COR-L47 (cell line): Measurements from ENCODE around the gene DKKL1.

ENCODE experiments used
- DNase-seq: peaks from one replicate; lab custom pipeline; 2025; lab: John Stamatoyannopoulos, UW

The DKKL1 gene

DNA sequence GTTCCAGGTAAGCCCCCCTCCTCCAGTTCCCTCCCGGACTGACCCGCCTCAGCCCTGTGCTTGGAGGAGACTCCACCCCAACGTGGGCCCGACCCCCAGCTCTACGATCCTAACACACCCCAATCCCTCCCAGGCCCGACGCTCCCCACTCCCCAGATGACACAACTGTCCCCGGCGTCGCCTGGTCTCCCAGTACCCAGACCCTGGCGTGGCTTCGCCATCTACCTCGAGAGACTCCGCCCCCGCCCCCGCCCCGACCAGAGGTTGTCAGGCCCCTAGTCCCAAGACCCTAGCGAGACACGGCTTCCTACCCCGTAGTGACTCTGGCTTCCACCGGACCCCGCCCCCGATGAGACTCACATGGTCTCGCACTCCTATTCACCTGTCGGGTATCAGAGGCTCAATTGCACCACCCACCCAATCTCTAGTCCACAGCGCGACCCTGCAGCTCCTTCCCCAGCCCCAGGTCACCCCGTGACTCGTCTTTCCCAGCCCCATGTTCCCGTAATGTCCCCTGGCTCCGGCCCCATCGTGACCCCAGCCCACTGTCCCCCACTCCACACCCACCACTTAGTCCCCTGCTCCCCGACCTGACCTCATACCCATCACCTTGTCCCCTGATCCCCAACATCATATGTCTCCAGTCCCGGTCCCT lies 25.5 kb upstream of the DKKL1 start:
- DNase-seq, result no peak

DNA sequence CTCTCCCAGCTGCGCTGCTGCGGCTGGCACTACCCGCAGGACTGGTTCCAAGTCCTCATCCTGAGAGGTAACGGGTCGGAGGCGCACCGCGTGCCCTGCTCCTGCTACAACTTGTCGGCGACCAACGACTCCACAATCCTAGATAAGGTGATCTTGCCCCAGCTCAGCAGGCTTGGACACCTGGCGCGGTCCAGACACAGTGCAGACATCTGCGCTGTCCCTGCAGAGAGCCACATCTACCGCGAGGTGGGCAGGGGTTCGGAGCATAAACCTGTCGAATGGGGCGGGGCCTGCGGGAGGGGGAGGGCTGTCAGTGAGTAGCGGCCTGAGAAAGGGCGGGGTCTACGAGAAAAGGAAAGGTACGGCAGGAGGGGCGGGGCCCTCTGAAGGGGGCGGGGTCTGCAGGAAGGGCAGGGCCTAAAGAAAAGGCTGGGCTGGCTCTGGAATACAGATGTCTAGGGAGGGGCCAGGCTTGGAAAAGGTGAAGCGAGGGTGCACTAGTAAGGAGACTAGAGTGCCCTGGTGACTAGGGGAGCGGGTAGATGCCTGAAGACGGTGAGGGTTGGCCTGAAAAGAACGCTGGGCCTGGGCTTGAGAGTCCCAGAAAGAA lies 24.9 kb upstream of the DKKL1 start:
- no peak for DNase-seq

DNA sequence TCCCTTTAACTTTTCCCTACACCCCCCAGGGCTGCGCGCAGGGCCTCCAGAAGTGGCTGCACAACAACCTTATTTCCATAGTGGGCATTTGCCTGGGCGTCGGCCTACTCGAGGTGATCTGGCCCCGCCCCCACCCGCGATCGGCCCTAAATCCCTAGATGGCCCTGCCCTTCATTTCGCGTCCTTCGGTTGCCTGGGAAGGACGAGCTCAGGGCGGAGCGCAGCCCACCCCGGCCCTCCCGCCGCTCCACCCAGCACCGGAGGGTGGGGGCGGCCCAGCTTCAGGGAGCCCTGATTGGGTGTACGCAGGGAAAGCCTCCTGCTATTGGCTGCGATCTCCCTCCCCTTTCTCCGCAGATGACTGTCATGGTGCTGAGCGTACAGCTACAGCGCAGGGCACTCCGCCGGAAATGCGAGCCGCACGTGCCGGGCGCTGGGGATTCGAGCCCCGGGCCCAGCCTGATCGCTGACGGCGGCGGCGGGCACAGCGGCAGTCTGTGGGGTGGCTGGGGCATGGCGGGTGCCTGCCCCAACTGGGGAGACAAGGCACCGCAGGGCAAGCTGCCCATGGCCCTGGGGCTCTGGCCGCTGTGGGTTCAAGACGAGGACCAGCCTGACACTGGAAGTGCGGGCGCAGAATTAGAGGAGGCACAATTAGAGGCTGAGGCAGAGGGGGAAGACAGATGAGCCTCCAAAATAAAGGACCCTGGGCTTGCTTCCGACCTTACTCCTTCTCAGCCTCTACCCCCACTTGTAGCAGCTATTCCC lies 24.2 kb upstream of the DKKL1 start:
- no peak for DNase-seq

DNA sequence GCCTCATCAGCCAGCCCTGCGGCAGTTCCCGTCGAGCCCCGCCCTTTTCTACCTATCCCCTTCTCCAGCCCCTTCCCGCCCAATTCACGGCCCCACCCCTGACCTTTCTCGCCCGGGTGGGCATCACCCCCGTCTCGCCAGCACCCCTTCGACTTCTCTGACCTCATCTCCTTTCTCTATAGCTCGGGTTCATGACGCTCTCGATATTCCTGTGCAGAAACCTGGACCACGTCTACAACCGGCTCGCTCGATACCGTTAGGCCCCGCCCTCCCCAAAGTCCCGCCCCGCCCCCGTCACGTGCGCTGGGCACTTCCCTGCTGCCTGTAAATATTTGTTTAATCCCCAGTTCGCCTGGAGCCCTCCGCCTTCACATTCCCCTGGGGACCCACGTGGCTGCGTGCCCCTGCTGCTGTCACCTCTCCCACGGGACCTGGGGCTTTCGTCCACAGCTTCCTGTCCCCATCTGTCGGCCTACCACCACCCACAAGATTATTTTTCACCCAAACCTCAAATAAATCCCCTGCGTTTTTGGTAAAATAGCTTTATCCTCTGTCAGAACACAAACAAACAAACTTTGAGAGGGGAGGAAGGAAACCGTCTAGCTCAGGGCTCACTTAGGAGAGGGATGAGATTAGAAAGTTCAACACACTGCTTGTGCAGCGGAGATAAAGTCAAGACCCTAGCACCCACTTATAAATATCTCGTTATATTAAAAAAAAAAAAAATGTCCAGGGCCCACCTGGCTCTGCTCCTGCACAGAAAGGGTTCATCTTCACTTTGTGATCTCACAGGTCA lies 23.4 kb upstream of the DKKL1 start:
- DNase-seq, result no peak

DNA sequence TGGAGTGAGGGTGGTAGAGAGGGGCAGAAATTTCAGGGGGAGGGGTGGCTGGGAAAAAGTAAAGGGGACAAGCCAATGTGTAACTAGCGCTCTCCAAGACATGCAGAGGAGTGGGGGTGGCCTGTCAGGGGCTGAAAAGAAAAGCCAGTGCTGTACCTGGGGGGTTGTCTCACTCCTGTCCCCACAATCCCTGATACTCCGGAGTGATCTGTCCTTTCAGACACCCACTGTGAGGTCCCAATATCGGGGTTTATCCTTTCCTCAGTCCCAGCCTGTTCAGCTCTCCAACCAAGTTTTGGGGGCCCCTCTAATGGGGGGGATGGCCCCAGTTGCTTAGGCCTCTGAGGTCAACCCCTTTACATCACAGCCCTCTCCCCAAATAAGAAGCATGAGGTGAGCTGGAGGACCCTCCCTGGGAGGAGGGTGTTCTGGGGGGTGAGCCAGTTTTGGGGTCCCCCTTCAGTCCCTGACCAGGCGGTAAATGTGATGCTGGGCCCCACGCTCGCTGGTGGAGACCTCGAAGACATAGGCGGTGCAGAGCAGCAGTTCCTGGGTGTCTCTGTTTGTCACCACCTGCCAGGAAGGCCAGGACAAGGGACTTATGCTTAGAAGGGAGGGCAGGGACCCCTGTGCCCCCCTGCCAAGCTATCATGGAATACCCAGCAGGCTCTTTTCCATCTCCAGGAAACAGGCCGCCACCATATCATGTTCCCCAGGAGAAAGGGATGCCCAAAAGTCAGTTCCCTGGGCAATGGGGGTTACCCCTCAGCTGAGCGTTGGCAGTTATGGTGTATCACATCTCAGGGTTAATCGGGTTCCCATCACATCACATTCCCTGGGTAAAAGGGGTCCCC lies 22.6 kb upstream of the DKKL1 start:
- no peak for DNase-seq

DNA sequence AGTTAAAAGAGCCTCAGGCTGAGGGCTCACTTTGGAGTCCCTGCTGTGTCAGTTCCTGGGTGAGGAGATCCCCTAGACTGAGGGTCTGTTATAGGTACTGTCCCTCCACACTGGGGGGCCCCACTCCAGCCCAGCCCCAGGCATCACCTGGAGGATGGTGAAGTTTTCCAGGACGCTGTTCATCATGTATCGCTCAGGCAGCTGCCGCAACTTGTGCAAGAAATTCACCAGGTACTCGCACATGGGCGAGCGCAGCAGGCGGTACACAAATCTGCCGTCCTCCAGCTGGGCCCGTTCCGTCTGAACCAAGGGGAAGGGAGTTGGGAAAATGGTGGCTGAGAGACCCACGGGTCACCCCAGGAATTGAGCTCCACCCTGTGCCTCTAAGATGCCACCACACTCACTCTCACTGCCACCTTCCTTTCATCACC lies 21.4 kb upstream of the DKKL1 start:
- DNase-seq, result no peak

DNA sequence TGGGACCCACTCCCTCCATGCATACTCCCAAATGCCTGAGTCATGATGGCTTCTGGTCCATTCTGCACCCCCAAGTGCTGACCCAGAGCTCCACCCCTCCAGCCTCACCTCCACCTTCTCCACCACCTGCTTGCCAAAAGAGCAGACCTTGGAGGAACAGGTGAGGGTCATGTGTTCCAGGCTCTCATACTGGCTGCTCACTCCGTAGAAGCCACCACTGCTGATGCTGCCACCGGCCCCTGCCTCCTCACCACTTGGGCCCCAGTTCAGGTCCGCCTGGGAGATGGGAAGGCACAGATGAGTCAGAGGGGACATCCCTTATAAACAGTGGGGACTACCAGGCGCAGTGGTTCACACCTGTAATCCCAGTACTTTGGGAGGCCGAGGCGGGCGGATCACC lies 20.6 kb upstream of the DKKL1 start:
- no peak for DNase-seq

DNA sequence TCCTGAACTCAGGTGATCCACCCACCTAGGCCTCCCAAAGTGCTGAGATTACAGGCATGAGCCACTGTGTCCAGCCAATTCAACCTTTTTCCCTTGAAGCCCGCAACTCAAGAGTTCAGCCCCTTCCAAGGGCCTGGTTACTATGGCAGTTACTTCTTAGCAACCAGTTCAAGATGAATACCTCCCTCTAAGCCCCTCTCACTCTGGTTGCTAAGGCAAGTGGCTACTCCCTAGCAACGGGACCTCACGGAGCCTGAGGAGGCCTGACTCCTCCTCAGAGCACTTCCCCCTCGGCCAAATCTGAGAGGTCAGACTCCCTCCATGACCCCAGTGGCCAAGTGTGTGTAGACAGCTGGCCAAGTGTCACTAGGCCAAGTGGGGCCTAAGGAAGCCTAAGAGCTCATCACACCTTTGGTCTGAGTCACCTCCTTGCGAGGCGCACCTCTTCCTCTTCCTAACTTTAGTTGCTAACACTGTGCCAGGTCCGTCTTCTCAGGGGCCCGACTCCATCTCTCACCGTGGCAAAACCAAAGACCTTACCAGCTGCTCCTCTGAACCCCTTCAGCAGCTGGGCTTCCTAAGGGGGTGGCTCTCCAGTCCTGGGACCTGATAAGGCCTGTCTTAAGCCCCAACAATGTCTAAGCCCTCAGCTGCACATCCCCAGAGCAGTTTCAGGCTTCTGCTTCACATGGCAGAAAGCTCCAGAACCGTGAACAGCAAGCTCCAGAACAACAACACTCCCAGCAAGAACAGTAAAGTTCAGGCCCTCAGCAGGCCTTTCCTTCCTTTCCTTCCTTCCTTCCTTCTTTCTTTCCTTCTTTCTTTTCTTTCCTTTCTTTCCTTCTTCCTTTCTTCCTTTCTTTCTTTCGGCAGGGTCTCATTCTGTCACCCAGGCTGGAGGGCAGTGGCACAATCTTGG lies 18.9 kb upstream of the DKKL1 start:
- DNase-seq, result no peak

DNA sequence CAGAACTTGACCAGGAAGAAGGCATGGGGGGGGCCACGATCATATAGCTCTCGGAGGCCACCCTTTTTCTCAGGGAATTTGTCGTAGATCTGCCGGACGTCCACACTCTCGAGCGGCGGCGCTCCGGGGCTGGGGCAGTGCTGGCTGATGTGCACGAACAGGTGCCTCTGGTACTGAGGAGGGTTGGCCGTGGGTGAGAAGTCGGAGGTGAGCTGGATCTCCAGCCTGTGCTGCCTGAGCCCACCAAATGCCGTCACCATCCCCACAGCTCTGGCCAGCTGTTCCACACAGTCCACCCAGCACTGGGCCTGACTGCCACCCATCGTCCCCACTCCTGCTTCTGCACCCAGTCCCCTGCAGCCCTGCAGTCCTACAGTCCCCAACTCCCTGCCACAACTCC lies 16.5 kb upstream of the DKKL1 start:
- DNase-seq, result no peak

DNA sequence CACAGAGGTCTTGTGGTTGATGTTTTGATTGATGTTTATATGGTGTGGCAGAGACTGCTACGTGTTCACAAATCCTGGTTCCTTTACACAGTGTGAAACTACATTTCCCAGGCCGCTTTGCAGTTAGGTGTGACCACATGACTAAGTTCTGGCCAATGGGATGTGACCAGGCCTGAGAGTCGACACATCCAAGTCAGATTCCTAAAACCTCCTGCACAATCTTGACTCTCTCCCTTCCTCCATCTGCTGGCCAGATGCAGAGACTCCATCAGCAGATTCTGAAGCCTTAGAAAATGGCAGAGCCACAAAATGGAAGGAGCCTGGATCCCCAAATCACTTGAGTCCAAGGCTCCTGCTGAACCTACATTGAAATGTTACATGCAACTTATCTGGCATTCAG lies 15.8 kb upstream of the DKKL1 start:
- no peak for DNase-seq

DNA sequence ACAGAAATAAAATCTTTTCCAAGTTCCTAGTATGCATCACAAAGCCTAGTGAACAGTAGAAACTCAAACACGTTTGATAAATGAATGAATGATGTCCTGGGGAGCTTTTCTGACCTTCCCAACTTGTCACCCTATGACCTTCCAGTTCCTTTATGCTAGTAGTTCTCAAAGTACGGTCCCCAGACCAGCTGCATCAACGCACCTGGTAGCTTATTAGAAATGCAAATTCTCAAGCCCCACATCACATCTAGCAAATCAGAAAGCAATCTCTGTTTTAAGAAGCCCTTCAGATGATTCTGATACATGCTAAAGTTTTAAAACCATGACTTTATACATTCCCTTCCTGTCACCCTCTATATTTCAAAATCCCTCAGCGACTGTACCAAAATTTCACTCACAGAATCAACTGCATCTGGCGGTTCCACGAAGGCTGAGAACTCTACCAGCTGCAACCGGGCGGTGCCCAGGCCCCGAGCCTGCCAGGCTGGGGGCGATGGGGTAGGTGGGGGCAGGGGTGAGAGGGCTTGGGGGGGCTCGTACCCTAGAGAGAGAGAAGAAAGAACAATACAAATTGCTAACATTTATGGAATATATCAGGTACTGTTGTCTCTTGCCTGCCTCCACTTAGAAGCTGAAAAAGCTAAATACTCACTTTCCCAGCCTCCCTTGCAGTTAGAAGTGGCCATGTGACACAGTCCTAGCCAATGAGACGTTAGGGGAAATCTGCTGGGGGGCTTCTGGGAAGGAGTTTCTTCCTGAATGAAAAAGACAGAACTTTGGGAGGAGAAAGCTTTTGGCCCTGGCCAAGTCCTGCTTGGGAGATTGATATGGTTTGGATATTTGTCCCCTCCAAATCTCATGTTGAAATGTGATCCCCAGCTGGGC lies 15.1 kb upstream of the DKKL1 start:
- no peak for DNase-seq

DNA sequence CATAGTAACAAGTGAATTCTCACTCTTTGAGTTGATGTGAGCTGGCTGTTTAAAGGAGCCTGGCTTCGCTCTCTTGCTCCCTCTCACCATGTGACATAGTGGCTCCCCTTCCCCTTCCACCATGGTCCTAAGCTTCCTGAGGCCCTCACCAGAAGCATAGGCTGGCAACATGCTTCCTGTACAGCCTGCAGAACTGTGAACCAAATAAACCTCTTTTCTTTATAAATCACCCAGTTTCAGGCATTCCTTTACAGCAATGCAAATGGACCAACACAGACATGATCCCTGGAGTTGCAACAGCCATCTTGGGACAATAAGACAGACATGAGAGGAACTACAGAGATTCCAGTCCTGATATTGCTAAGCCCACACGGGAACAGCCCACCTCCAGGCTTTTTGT lies 14.1 kb upstream of the DKKL1 start:
- no peak for DNase-seq

DNA sequence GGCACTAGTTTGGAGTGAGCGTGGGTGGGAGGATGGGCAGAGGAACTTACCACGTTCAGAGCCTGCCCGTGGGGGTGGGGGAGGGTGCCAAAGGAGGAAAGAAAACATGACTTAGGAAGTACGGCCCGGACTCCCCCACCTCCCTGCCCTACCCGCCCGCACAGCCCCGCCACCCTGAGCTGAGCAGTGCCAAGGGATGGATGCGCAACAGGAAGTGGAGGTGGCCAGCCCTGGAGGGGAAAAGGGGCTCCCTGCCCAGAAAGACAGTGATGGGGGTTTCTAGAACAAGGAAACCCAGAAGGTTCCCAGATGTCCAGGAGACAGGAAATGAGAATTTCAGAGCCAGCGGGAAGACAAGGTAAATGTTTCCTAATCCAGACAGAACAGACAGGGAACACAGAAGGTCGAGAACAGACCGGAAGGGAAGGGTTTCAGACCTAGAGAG lies 7.7 kb upstream of the DKKL1 start:
- no peak for DNase-seq

DNA sequence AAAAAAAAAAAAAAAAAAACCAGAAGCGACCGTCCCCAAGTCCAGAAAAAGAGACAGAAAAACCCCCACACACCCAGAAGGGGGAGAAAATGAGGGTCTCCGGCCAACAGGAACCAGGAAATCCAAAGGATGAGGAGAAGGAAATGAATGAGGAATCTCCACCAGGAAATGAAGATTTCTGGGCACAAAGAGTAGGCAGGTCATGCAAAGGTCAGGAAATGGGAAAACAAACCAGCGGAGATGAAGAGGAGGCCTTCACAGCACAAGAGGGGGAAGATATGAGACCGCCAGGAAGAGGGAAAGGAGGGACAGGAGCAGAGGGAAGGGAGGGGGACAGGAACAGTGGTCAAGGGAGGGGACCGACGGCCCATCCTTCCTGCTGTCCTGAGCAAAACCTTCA lies 7.3 kb upstream of the DKKL1 start:
- no peak for DNase-seq

DNA sequence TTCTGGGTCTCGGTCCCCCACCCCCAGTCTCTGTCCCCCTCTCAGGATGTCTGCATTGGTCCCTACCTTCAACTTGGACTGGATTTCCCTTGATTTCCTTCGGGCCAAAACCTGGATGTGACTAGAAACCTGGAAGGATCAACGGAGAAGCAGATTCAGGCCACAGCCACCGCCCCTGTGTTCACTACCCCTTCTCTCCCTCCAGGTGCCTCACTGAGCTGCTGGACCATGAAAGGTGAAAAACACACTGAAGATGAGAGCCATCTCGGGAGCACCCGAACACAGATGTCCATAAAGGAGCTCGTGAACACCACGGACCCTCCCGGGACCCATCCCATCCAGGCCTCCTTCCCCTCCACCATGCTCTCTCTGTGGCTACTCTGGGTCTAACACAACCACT lies 6.5 kb upstream of the DKKL1 start:
- no peak for DNase-seq

DNA sequence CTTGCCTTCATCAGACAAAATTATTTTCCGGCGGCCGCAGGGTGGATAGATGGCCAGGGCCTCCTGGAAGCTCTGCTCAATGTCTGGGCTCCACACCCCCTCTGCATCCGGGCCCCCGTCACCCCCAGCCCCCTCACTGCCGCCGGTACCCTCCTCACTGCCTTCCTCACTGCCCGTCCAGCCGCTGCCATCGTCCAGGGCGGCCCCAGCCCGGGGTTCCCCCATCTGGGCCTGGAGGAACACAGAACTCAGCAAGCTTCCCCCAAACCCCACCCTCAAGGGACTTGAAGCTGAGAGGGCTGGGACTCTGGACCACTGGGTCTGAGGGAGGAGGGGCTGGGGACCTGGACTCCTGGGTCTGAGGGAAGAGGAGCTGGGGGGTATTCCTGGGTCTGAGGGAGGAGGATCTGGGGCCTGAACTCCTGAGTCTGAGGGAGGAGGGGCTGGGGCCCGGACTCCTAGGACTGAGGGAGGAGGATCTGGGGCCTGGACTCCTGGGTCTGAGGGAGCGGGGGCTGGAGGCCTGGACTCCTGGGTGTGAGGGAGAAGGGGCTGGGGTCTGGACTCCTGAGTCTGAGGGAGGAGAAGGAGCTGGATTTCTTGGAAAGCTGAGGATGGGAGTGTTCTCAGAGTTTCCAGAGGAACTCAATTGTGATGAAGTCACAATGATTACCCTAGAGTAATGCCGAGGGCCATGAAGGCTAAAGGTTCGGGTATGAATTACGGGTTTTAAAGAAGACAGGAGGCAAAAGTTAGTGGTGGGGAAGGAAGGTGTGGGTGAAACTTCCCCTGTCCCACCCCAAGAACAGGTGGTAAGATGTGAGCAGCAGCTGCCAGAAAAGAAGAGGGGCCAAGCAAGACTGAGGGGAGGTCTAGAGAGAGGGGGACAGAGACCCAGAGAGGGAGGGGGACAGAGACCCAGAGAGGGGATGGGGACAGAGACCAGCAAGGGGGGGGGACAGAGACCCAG lies 3.5 kb upstream of the DKKL1 start:
- no peak for DNase-seq

DNA sequence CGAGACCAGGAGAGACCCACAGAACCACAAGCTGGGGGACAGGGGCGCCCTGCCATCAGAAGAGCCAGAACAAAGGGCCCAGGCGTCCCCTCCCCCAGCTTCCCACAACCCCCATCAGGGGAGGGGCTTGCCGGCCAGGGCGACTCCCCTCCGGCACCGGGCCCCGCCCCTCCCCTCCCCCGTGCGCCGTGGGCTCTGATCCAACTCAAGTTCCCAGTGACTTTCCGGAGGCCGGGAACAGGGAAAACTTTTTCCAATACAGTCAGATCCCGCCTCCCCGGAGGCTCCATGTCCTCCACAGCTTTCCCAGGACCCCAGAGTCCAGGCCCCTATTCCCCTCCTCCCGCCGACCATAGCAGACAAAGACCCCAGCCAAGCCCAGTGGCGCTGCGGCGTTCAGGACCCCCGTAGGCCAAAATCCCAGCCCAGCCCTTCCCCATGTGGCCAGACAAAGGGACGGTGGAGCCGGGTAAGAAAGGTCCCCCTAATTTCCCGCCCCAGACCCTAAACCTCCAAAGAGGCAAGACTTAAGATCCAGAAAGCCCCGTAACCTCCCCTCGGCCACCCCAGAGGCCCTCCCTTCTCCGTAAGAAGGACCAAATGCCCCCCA lies 2.1 kb upstream of the DKKL1 start:
- DNase-seq, result no peak
